Fibroblast of lung (primary cell): ENCODE measurements around the gene RBM22. TPM values are rescaled to one million over a fixed set of nuclear protein-coding genes. Genes with fewer than 3 reads are reported as not detected.

Experiments
- DNase-seq, 2 donors: peaks; one replicate each; pipeline versions ENCODE4 v3.0.0 to v3.0.0-alpha.2; 2010; ENCODE audit warnings: low read depth in 2 of 2
- H2AFZ ChIP-seq: 2 replicates; pipeline ENCODE4 v1.5.1; 2012; ENCODE audit warnings: low read length, control low read depth, inconsistent platforms
- H3K27ac ChIP-seq: 2 replicates; pipeline ENCODE4 v1.5.1; 2011; ENCODE audit warnings: low read length, control low read depth; ENCODE audit not compliant: insufficient read depth
- H3K27me3 ChIP-seq: 2 replicates; pipeline ENCODE4 v1.5.1; 2011; ENCODE audit warnings: mild to moderate bottlenecking, low read length; ENCODE audit not compliant: control insufficient read depth, insufficient read depth
- H3K36me3 ChIP-seq: 2 replicates; pipeline ENCODE4 v1.5.1; 2011; ENCODE audit warnings: low read length; ENCODE audit not compliant: control insufficient read depth, insufficient read depth
- H3K4me1 ChIP-seq: 2 replicates; pipeline ENCODE4 v1.5.1; 2011; ENCODE audit warnings: low read length; ENCODE audit not compliant: control insufficient read depth, insufficient read depth; ENCODE audit errors: extremely low read depth
- H3K4me2 ChIP-seq: 2 replicates; pipeline ENCODE4 v1.5.1; 2011; ENCODE audit warnings: low read length, control low read depth; ENCODE audit not compliant: insufficient read depth; ENCODE audit errors: extremely low read depth
- H3K4me3 ChIP-seq, 4 experiments: fragments of 200-600 bp in 1 of 4; sonication (generic) in 1 of 4; replicated peaks in 1 of 4; 2 replicates each; pipeline ENCODE4 v1.5.1; 2011 to 2016; ENCODE audit warnings: low read length in 4 of 4, low read depth in 3 of 4, mild to moderate bottlenecking in 3 of 4, control low read depth in 2 of 4, inconsistent platforms in 1 of 4, mixed read lengths in 1 of 4; ENCODE audit not compliant: insufficient read depth in 1 of 4; ENCODE audit errors: control extremely low read depth in 1 of 4
- H3K79me2 ChIP-seq: 2 replicates; pipeline ENCODE4 v1.5.1; 2012; ENCODE audit warnings: mild to moderate bottlenecking, low read length, inconsistent platforms; ENCODE audit not compliant: control insufficient read depth, insufficient read depth
- H3K9ac ChIP-seq: 2 replicates; pipeline ENCODE4 v1.5.1; 2011; ENCODE audit warnings: mild to moderate bottlenecking, low read length, control low read depth; ENCODE audit not compliant: insufficient read depth
- H3K9me3 ChIP-seq: 2 replicates; pipeline ENCODE4 v1.5.1; 2012; ENCODE audit warnings: low read depth, low read length; ENCODE audit not compliant: control insufficient read depth, insufficient read depth
- H4K20me1 ChIP-seq: 2 replicates; pipeline ENCODE4 v1.5.1; 2011; ENCODE audit warnings: low read length; ENCODE audit not compliant: control insufficient read depth, insufficient read depth; ENCODE audit errors: extremely low read depth
- EZH2 ChIP-seq: IDR thresholded peaks from 2 replicates; pipeline ENCODE4 v1.5.1; 2012; ENCODE audit warnings: low read length, control low read depth, mild to moderate bottlenecking; ENCODE audit errors: missing control alignments
- polyA plus RNA-seq, 2 donors: library from polyadenylated mRNA; depleted of rRNA in 1 of 2; stranded (reverse) in 1 of 2; unstranded in 1 of 2; fragments of >200 nt; gene quantifications; 2 replicates each; pipeline ENCODE4 v1.2.1, GENCODE V29; 2011 to 2012; ENCODE audit warnings: missing spikeins in 1 of 2
- total RNA-seq: library from RNA; depleted of rRNA; stranded (reverse); fragments of >200 nt; gene quantifications from 2 replicates; pipeline ENCODE4 v1.2.1, GENCODE V29; 2014
- TF ChIP-seq, protein P1 (sequence below), 2 donors: IDR thresholded peaks in 1 of 2; conservative IDR thresholded peaks in 1 of 2; 1 replicate in 1 of 2; 2 replicates in 1 of 2; pipeline ENCODE4 v1.5.1; 2011 to 2012; ENCODE audit warnings: low read length in 2 of 2, control low read depth in 1 of 2, inconsistent platforms in 1 of 2, low read depth in 1 of 2, mild to moderate bottlenecking in 1 of 2

Gene RBM22
- total and polyA plus RNA-seq, 2 donors (not counting 1 experiment from before 2014, with no cell fraction given): 15.4 to 36.7 TPM

- H3K27me3 ChIP-seq: no peaks in the 10 kb centered on the region
- no peak overlapping the region for H3K4me3 ChIP-seq
- no peaks in the 10 kb centered on the region for H4K20me1 ChIP-seq
- no peak for DNase-seq
- TF ChIP-seq, protein P1, sequence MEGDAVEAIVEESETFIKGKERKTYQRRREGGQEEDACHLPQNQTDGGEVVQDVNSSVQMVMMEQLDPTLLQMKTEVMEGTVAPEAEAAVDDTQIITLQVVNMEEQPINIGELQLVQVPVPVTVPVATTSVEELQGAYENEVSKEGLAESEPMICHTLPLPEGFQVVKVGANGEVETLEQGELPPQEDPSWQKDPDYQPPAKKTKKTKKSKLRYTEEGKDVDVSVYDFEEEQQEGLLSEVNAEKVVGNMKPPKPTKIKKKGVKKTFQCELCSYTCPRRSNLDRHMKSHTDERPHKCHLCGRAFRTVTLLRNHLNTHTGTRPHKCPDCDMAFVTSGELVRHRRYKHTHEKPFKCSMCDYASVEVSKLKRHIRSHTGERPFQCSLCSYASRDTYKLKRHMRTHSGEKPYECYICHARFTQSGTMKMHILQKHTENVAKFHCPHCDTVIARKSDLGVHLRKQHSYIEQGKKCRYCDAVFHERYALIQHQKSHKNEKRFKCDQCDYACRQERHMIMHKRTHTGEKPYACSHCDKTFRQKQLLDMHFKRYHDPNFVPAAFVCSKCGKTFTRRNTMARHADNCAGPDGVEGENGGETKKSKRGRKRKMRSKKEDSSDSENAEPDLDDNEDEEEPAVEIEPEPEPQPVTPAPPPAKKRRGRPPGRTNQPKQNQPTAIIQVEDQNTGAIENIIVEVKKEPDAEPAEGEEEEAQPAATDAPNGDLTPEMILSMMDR (conservative IDR thresholded peaks at IDR 0.05 in 1 of 2, IDR thresholded peaks at IDR 0.05 in 1 of 2; ENCODE audit: low read depth in 1 of 2, low read length in 2 of 2): no peak
- TF ChIP-seq EZH2: no peak
- no peak overlapping the region for H3K27ac ChIP-seq
- H2AFZ ChIP-seq: no peak overlapping the region
- H3K4me2 ChIP-seq: no peak overlapping the region
- peaks cover 11% of the 10 kb centered on the region for H3K36me3 ChIP-seq
- H3K9ac ChIP-seq: no peak overlapping the region
- H3K79me2 ChIP-seq: no peaks in the 10 kb centered on the region
- H3K9me3 ChIP-seq: no peaks in the 10 kb centered on the region
- H3K4me1 ChIP-seq: no peaks in the 10 kb centered on the region
Measured at GRCh38 chr5:150690760-150691159, 10.1 kb downstream of the RBM22 start.

GRCh38 chr5:150689120-150689519 lies 11.7 kb downstream of the RBM22 start:
- no peak for DNase-seq
- no peaks in the 10 kb centered on the region for H3K27me3 ChIP-seq
- no peaks in the 10 kb centered on the region for H3K79me2 ChIP-seq
- H3K9ac ChIP-seq: no peak overlapping the region
- H3K4me1 ChIP-seq: no peaks in the 10 kb centered on the region
- H4K20me1 ChIP-seq: no peaks in the 10 kb centered on the region
- H3K36me3 ChIP-seq: peaks cover 11% of the 10 kb centered on the region
- TF ChIP-seq, protein P1 (conservative IDR thresholded peaks at IDR 0.05 in 1 of 2, IDR thresholded peaks at IDR 0.05 in 1 of 2; ENCODE audit: low read depth in 1 of 2, low read length in 2 of 2): no peak
- TF ChIP-seq EZH2: no peak
- H3K4me2 ChIP-seq: no peak overlapping the region
- H2AFZ ChIP-seq: no peak overlapping the region
- H3K27ac ChIP-seq: no peak overlapping the region
- no peak overlapping the region for H3K4me3 ChIP-seq
- H3K9me3 ChIP-seq: no peaks in the 10 kb centered on the region

DNA sequence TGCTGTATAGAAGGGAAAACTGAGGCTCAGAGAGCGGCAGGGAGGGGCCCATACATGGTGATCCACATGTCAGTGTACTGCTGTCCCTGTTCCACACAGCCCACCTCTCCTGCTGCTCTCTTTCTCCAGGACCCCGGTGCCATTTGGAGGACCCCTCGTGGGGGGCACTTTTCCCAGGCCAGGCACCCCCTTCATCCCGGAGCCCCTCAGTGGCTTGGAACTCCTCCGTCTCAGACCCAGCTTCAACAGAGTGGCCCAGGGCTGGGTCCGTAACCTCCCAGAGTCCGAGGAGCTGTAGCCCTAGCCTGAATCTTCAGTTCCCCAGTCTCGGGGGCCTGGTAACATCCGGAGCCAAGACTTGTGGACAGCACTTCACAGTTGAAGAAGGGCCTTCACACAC lies 24.3 kb downstream of the RBM22 start:
- Histone ChIP-seq H3K4me1 (peaks cover 11% of the 10 kb centered on the region), H3K9me3 (no peaks in the 10 kb centered on the region), H2AFZ (no peak overlapping the region), H4K20me1 (no peaks in the 10 kb centered on the region), H3K9ac (no peak overlapping the region), H3K4me2 (no peak overlapping the region), H3K27me3 (no peaks in the 10 kb centered on the region), H3K27ac (no peak overlapping the region), H3K4me3 (no peak overlapping the region), H3K79me2 (no peaks in the 10 kb centered on the region), H3K36me3 (no peaks in the 10 kb centered on the region)
- DNase-seq: no peak
- TF ChIP-seq, protein P1 (conservative IDR thresholded peaks at IDR 0.05 in 1 of 2, IDR thresholded peaks at IDR 0.05 in 1 of 2; ENCODE audit: low read depth in 1 of 2, low read length in 2 of 2): no peak
- TF ChIP-seq EZH2: no peak
